ENCODE results near the gene ZNG1F.
"Not testable (repeated sequence)": the region's sequence is repeated elsewhere in the genome, so short reads cannot be mapped to it uniquely, and the experiment has no call there.

The ZNG1F gene

DNA sequence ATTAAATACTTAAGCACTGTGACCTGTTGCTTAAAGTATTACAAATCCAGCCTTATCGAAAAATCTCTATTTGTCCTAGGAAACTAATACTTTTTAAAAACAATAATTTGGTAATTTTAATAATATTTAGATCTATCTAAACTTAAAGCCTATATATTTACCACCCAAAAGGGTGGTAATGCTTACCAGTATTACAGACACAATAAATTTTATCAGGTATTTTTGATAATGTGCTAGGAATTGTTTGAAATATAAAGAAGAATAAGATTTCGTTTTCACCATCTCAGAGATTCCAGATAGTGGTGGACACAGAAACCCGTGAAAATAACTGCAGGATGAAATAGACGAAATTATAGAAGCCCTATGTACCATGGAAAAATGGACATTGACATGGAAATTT lies 68.4 kb downstream of the ZNG1F start:
- DNase-seq: not testable (repeated sequence)

DNA sequence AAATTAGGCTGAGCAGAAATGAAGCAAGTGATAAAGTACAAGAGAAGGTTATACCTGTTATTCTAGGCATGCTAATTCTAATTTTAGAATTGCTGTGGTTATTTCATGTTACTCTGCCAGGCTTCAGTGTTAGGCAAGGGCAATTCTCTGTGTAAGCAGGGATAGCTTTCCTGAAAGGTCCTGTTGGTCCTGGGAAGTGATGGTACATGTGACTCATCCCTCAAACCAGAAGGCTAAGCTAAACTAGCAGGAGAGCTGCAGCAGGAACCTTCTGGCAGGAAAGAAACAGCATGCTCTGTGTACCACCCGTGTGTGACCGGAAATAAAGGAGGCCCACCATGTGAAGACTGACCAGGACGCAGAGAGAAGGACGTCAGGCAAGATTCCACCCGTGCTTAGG lies 69.4 kb downstream of the ZNG1F start:
- DNase-seq: not testable (repeated sequence)

DNA sequence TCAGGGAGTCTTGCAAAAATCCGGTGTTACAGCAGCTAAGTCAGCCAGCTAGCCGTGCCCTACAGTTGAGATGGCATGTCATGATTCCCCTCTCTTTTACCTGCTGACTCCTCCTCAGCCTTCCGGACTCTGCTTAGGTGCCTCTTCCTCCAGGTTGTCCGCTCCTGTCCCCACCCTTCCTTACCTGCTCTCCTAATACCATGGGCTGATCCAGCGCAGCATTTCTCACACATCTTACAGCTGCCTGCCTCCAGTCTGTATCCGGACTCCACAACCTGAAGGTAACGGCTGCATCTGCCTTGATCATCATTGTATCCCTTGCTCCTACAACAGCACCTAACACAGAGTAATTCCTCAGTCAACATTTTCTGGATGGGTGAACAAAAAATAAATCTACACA lies 69.8 kb downstream of the ZNG1F start:
- DNase-seq: not testable (repeated sequence)

DNA sequence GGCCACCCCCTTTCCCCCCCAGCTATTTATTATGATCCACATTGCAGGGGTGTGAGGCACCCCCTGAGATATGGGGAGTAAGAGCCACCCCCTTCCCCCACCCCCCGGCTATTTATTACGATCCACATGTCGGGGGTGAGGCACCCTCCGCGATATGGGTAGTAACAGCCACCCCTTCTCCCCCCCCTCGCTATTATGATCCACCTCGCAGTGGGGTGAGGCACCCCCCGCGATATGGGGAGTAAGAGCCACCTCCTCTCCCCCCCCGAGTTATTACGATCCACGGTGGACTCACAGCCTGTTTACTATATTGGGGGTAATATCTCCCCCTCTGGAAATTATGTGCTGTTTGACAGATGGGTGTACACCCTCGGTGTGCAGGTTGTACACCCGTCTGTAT lies 75.8 kb downstream of the ZNG1F start:
- not testable (repeated sequence) for DNase-seq

DNA sequence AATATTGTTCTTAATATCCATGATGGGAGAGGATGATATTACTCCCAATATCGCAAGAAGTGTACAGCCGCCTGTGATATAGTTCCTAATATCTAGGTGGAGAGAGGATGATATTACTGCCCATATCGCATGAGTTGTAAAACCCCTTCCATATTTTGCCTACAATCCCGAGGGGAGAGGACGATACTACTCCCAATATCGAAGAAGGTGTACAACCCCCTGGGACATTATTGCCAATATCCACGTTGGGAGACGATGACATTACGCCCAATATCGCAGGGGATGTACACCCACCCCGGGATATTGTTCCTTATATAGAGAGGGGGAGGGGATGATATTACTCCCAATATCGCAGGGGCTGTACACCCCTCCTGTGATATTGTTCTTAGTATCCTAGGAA lies 77.7 kb downstream of the ZNG1F start:
- DNase-seq: not testable (repeated sequence)

DNA sequence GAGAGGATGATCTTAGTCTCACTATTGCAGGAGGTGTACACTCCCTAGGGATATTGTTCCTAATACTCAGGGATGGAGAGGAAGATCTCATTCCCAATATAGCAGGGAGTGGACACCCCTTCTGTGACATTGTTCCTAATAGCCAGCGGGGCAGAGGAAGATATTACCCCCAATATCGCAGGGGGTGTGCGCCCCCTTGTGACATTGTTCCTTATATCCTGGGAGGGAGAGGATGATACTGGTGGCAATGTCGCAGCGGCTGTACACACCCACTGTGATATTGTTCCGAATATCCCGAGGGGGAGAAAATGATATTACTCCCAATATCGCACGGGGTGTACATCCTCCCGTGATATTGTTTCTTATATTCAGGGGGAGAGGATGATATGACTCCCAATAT lies 78.2 kb downstream of the ZNG1F start:
- not testable (repeated sequence) for DNase-seq

DNA sequence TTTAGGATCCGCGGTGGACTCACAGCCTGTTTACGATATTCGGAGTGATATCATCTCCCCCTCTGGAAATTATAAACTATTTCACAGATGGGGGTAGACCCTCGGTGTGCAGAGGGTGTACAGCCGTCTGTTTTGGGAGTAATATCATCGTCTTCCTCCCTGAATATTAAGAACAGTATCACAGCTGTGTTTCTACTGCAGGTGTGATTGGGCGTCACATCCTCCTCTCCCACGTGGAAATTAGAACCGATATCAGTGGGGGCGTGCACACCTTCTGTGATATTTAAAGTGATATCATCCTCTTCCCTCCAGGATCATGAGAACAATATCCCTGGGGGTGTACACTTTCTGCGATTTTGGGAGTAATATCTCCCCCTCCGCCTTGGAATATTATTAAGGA lies 79.9 kb downstream of the ZNG1F start:
- not testable (repeated sequence) for DNase-seq

DNA sequence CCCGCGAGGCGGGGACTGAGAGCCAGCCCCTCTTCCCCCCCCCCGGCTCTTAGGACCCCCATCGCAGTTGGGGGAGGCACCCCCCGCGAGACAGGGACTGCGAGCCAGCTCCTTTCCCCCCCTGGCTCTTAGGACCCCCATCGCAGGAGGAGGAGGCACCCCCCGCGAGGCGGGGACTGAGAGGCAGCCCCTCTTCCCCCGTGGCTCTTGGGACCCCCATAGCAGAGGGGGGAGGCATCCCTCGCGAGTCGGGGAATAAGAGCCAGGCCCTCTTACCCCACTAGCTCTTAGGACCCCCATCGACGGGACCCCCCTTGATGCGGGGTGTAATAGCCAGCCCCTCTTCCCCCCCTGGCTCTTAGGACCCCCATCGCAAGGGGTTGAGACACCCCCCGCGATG lies 80.3 kb downstream of the ZNG1F start:
- not testable (repeated sequence) for DNase-seq

DNA sequence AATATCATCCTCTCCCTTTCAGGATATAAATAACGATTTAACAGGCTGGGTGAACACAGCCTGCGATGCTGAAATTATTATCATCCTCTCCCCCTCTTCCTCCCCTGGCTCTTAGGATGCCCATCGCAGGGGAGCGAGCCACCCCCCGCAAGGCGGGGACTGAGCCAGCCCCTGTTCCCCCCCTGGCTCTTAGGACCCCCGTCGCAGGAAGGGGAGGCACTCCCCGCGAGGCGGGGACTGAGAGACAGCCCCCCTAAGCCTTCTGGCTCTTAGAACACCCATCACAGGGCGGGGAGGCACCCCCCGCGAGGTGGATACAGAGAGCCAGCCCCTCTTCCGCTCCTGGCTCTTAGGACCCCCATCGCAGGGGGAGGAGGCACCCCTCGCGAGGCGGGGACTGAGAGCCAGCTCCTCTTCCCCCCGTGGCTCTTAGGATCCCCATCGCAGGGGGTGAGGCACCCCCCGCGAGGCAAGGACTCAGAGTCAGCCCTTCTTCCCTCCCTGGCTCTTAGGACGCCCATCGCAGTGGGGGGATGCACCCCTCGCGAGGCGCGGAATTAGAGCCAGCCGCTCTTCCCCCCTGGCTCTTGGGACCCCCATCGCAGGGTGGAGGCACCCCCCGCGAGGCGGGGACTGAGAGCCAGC lies 82.5 kb downstream of the ZNG1F start:
- not testable (repeated sequence) for DNase-seq

DNA sequence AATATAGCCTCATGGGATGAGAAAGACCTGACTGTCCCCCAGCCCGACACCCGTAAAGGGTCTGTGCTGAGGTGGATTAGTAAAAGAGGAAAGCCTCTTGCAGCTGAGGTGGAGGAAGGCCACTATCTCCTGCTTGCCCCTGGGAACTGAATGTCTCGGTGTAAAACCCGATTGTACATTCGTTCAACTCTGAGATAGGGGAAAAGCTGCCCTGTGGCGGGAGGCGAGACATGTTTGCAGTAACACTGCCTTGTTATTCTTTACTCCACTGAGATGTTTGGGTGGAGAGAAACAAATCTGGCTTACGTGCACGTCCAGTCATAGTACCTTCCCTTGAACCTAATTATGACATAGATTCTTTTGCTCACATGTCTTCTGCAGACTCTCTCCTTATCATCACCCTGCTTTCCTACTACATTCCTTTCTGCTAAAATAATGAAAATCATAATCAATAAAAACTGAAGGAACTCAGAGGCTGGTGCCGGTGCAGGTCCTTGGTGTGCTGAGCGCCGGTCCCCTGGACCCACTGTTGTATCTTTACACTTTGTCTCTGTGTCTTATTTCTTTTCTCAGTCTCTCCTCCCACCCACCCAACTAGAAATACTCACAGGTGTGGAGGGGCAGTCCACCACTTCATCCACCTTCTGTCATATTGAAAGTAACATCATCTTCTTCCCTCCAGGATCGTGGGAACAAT lies 83.4 kb downstream of the ZNG1F start:
- DNase-seq: not testable (repeated sequence)

DNA sequence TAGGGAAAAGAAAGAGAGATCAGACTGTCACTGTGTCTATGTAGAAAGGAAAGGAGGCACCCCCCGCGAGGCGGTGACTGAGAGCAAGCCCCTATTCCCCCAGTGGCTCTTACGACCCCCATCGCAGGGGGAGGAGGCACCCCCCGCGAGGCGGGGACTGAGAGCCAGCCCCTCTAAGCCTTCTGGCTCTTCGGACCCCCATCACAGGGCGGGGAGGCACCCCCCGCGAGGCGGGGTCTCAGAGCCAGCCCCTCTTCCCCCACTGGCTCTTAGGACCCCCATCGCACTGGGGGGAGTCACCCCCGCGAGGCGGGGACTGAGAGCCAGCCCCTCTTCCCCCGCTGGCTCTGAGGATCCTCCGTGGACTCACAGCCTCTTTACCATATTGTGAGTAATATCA lies 84.6 kb downstream of the ZNG1F start:
- DNase-seq: not testable (repeated sequence)

DNA sequence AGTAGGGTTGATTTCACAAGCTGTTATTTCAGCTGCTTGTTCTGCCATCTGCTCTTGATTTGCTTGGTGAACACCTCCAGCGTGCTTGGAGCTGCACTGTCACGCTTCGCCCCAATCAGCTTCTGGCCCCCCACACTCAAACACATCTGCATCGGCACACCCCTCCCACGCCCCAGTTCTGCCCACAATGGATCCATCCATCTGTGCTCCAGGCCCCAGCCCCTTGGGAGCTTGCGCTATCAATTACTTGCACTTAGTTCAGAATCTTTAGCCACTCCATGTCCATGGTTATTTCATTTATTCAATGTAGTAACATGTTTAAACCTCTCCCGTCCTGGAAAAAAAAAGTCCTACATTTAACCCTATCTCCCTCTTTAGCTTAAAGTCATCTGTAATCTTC lies 88.6 kb downstream of the ZNG1F start:
- DNase-seq: not testable (repeated sequence)

DNA sequence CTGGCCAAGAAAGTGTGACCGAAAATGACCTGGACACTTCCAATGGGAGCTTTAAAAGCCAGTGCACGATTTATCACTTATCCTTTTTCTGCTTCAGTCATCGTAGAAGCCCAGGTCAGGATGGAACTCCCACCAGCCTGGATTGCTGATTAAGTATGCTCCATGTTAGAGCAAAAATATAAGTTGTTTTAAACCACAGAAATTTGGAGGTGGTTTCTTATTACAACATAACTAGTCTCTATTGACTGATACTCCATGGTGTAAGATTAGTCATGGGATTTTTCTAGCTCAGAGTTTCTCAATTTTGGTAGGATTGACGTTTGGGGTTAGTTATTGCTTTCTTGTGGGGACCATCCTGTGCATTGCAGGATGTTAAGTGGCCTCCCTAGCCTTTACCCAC lies 90.4 kb downstream of the ZNG1F start:
- not testable (repeated sequence) for DNase-seq

DNA sequence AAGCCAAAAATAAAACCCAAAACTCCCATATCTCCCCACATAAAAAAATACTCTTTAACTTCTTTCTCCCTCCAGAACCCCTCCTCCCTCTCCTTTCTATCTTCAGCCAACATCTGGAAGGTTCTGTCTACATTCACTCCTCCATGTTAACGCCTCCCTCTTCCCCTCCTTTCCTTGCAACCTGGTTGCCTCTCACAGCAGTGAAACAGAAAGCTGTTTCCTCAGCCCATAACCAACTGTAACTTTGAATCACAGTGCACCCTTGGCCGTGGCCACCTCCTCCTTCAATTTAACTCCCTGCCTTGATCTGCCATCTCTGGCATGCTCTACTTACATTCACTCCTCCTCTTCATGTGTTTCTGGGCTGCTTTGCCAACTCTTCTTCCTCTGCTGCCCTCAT lies 94.1 kb downstream of the ZNG1F start:
- DNase-seq: not testable (repeated sequence)

DNA sequence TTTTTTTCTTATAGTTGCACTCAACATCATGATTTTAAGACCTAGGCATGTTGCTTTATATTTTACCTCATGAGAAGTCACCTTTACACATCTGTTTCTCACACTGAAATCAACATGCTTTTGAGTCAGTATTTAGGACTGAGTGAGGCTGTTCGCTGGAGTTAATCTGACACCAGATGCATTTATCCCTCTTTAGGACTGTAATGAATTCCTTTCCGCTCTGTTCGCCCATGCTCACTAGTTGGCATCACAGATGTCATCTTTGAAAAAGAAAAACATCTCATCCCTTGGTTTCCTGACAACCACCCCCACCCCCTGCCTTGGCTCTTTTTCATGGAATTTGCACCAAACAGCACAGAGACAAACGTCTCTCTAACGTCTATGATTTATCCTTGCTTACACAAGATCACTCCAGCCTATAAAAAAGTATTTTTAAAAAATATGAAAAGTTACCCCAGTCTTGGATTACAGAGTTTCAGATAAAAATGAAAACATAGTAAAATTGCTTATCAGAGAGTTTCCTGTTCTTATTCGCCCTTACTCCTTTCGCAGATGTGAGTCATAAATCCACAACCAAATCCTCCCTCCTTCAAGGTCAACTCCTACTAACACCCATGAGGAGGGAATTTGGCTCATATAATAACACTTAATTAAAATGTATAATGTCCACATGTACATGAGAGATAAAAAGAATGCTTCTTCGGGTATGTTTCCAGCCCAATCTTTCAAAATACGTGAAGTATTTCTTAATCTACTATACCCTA lies 94.9 kb downstream of the ZNG1F start:
- not testable (repeated sequence) for DNase-seq

DNA sequence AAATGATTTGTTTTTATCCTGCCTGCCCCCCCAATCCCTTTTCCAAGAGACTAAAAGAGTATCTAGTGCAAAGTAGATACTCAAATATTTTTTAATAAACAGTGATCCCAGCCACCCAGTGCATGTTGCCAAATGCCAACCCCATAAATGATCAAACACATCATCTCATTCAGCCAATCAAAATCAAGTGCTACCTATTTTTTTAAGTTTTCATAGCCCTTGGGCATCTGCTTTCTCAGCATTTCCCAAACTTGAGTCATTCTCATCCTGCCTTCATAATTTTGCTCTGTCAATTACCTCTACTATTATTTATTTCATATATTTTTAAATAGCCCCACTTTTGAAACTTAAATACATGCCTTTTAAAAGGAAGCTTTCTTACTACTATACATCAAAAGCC lies 98.2 kb downstream of the ZNG1F start:
- not testable (repeated sequence) for DNase-seq

DNA sequence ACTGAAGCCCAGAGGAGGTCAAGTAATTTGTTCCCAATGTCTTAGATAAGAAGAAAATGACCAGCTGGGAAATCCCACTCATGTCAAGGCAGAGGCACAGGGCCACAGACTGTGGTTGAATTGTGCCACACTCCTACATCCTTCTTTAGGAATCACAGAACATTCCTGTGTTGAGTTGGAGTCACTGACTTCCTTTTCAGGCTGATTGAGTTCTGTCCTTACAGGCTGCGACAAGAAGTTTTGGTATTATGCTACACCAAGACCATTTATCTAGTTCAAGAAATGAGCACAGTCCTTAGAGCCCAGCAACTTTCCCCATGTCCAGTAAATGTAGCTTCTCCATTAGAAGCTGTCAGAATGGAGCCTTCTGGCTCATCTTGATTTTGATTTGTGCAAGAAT lies 98.7 kb downstream of the ZNG1F start:
- DNase-seq: not testable (repeated sequence)

DNA sequence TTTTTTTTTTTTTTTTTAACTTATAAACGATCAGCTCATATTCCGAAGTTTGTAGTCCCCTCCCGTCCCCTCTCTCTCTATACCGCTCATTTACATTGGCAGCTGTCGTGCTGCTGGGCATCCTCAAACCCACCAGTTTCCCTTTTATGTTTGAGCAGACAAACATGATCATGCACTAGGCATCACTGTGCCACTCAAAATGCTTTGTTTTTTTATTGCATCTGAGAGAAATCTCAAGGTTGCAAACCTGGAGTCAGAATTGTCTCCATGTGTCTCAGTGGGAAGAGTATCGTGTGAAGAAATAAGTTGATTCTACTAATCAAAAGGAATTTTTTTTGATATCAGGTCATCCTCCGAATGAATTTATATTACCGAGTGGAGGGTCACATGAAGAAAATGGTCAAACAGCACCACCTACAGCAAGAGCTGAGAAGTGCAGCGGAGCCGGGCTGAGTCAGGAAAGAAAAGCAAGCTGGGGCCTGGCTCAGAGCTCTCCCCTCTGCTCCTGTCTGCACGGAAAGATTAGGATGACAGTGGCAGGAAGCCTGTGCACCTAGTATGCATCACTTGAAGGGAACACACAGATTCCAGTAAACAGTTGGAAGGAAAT lies 100.6 kb downstream of the ZNG1F start:
- DNase-seq: not testable (repeated sequence)

DNA sequence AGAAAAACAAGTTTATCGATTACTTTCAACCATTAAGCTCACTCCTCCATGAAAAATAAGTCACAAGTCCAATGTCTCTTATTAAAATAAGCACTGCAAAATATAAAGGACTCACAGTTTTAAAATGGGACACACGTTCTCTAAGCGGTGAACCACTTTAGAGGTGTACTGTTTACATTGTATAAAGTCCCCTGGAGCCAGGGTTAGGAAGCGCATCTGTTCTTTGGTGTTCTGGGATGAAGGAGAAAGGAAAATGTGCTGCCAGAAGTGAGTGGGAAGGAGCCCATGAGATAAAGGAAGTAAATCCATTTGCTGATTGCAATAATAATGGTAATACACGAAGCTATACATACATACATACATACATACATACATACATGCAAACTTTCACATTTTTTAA lies 101.2 kb downstream of the ZNG1F start:
- DNase-seq: not testable (repeated sequence)

DNA sequence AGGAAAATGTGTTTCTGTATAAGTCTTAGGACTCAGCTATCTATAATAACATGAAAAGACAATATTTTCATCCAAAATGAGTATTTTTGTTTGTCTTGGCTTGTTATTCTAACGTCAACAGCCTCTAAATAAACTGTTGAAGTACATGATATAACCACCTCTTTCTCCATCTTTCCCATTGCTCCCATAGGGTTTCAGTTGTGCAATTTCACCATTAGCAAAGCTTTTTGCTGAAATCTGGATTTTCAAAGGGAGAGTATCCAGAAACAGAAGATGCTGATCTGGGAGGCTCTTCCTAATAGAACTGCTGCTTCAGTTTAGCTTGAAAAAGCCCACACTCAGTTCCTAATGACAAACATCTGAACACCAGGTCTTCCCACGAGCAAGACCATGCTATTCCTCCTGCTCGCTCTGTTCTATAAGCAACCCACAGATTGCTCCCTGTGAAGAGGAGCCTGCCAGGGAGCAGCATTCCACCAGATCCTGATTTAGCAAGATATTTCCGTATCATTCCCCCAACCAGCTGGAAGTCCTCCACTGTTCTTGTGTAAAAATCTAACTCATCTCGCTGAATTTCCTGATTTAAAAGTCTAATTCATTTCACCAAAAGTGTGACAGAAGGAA lies 101.8 kb downstream of the ZNG1F start:
- not testable (repeated sequence) for DNase-seq

DNA sequence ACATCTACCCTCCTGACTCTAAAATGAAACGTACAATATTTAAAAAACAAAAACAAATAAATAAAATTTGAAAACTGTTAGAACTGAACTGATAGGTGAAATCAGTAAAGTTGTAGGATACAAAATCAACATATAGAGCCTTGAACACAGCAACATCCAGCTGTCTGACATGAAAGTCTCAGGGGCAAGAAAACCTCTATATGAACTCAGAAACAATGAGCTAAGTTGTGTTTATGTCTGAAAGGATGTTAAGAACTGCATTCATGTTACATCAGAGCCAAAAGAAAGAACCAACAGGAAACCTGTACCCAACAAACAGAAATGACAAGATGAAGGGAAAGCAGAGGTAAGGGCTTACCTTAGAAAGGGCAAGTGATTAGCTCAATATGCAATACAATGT lies 102.4 kb downstream of the ZNG1F start:
- not testable (repeated sequence) for DNase-seq

DNA sequence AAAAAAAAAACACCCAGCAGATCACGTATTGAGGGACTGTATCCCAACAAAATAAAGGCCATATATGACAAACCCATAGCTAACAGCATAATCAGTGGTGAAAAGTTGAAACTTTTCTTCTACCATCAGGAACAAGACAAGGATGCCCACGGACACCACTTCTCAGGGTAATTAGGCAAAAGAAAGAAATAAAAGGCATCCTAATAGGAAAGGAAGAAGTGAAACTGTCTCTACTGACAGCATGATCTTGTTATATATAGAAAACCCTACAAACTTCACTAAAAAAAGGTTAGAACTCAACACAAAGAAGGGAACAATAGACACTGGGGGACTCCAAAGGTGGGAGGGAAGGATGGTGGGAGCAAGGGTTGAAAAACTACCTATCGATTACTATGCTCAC lies 102.9 kb downstream of the ZNG1F start:
- not testable (repeated sequence) for DNase-seq

DNA sequence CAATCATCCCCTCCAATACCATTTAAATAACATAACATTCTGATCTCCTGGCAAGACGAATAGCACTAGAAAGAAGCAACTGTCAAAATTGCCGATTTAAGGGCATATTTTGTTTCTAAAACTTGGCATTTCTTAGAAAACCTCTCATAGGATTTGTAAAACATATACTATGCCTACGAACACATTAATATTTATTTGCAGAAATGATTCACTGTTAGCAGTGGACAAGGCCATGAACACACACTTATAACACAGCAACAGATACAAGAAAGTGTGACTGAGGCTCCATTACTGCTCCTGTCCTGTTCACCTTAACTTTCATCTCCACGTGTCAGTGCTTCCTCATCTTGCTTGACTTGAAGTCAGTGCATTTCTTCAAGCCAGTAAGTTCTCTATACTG lies 106.8 kb downstream of the ZNG1F start:
- DNase-seq: not testable (repeated sequence)
